B cell (primary cell): ENCODE data around the gene MELK.

Source experiments
- CTCF ChIP-seq: fragments of 200-600 bp; IDR thresholded peaks from one replicate; pipeline ENCODE4 v1.8.0; 2022; ENCODE audit warnings: antibody characterized with exemption, mild to moderate bottlenecking
- EZH2 ChIP-seq: IDR thresholded peaks from 2 replicates; pipeline ENCODE4 v1.6.1; 2012; ENCODE audit warnings: borderline replicate concordance, low read depth, mild to moderate bottlenecking, moderate library complexity, low read length; ENCODE audit not compliant: insufficient read depth, poor library complexity, severe bottlenecking

GRCh38 chr9:36576866-36577265, 4.2 kb downstream of the MELK start:
- no peak for TF ChIP-seq CTCF
- no peak for TF ChIP-seq EZH2
